ENCODE measurements around the gene OR8D1. TPM values are rescaled to one million over a fixed set of nuclear protein-coding genes. Genes with fewer than 3 reads are reported as not detected.

The OR8D1 gene
- total and polyA plus RNA-seq, 2 donors (not counting 3 experiments of a cell fraction or from before 2014, with no cell fraction given), result not detected

- no peaks in the 10 kb centered on the region for H3K9me3 ChIP-seq (replicated peaks; ENCODE audit: control insufficient read depth, insufficient read depth, low read length)
- H4K20me1 ChIP-seq (replicated peaks; ENCODE audit: control insufficient read depth, extremely low read depth, insufficient read depth, low read length), result no peaks in the 10 kb centered on the region
- peak; percentile 95 for TF ChIP-seq POLR2AphosphoS5 (IDR thresholded peaks at IDR 0.05; ENCODE audit: insufficient read depth, low read depth, low read length)
- TF ChIP-seq POLR2A (IDR thresholded peaks at IDR 0.05; ENCODE audit: low read depth, low read length), result peak; percentile 65
- TF ChIP-seq FOS (IDR thresholded peaks at IDR 0.05; ENCODE audit: borderline replicate concordance, insufficient read depth, low read length), result peak; percentile 67
- TF ChIP-seq EZH2 (IDR thresholded peaks at IDR 0.05; ENCODE audit: borderline replicate concordance, low read depth, low read length, severe bottlenecking), result no peak
- TF ChIP-seq MYC (IDR thresholded peaks at IDR 0.05; ENCODE audit: low read depth, low read length), result no peak
- peak; percentile 99 for TF ChIP-seq GATA2 (IDR thresholded peaks at IDR 0.05; ENCODE audit: insufficient read depth, insufficient read length, low read depth, low read length)
- no peak for TF ChIP-seq CTCF (IDR thresholded peaks at IDR 0.05; ENCODE audit: extremely low read depth in 1 of 2, insufficient read depth in 1 of 2, low read depth in 1 of 2, low read length in 2 of 2)
- peak; percentile 59 for TF ChIP-seq JUN (IDR thresholded peaks at IDR 0.05; ENCODE audit: borderline replicate concordance, insufficient read depth, insufficient read length, low read depth)
- no peak for TF ChIP-seq MAX (IDR thresholded peaks at IDR 0.05; ENCODE audit: insufficient read depth, insufficient read length)
- H3K36me3 ChIP-seq (ENCODE audit: control insufficient read depth in 2 of 2, extremely low read depth in 1 of 2, insufficient read depth in 2 of 2, low read length in 2 of 2), result no peaks in the 10 kb centered on the region
- no peaks in the 10 kb centered on the region for H3K9me1 ChIP-seq (replicated peaks; ENCODE audit: control insufficient read depth, extremely low read depth, insufficient read depth, low read length)
- peak; percentile 83 for FAIRE-seq
- no peaks in the 10 kb centered on the region for H3K79me2 ChIP-seq (ENCODE audit: control insufficient read depth, insufficient read depth, low read length)
- ChIA-PET CTCF (interaction anchor here (1.3 to 2.3 kb wide), 2 partner anchors 81 to 205 kb away, joined by 4 to 8 read pairs; no protein-coding TSS in a partner anchor), POLR2A (no interaction called here)
- intact Hi-C loops (cut with micrococcal nuclease) (loop anchor here (1.0 to 2.0 kb wide), 3 partner anchors 9 to 205 kb away; partner anchors contain the start of gene VWA5A), dilution Hi-C loops (cut with MboI; ENCODE audit: extremely low pct_ligation_motif_present, low sequenced_read_pairs) (no loop called here)
- H3K4me3 ChIP-seq (replicated peaks in 1 of 3; ENCODE audit: insufficient read depth in 1 of 3, low read depth in 1 of 3, low read length in 3 of 3), result no peak overlapping the region
- no peaks in the 10 kb centered on the region for H3K27me3 ChIP-seq (ENCODE audit: control insufficient read depth in 2 of 2, insufficient read depth in 2 of 2, low read length in 2 of 2)
- H3K9ac ChIP-seq (replicated peaks; ENCODE audit: extremely low read depth, insufficient read depth, low read length), result no peak overlapping the region
- H2AFZ ChIP-seq (ENCODE audit: low read depth, low read length), result no peak overlapping the region
- peak overlapping the region; percentile 35 for H3K4me2 ChIP-seq (ENCODE audit: insufficient read depth, low read length)
- H3K4me1 ChIP-seq (ENCODE audit: control insufficient read depth, extremely low read depth, insufficient read depth, low read length), result peaks cover 15% of the 10 kb centered on the region
- BruUV-seq (replicated peaks), result no TSS peak
- peak overlapping the region; percentile 26 for H3K27ac ChIP-seq (ENCODE audit: insufficient read depth, low read depth, low read length)
- peak; percentile 80 for DNase-seq (ENCODE audit: low read depth, low spot score)
Observed at GRCh38 chr11:124276081-124276480, 37.7 kb downstream of the OR8D1 start.
